HG02798 (cell line): ENCODE measurements around the gene PINLYP.
"Not testable (repeated sequence)": the region's sequence is repeated elsewhere in the genome, so short reads cannot be mapped to it uniquely, and the experiment has no call there.

Experiments
- ATAC-seq: cut with Tn5 transposase; IDR thresholded peaks from one replicate; pipeline ENCODE4 v1.9.1; 2021; ENCODE audit warnings: mild to moderate bottlenecking; ENCODE audit not compliant: unreplicated experiment, poor library complexity

PINLYP gene

GRCh38 chr19:43575955-43576878 is 616 bp downstream of the PINLYP start:
- no peak for ATAC-seq

GRCh38 chr19:43578787-43579186 is 3.2 kb downstream of the PINLYP start:
- no peak for ATAC-seq

GRCh38 chr19:43581467-43581866 is 5.9 kb downstream of the PINLYP start:
- no peak for ATAC-seq

GRCh38 chr19:43582495-43582894 is 6.9 kb downstream of the PINLYP start:
- ATAC-seq = no peak

- ATAC-seq = no peak
Observed at GRCh38 chr19:43584484-43584883, 8.9 kb downstream of the PINLYP start.

GRCh38 chr19:43586346-43586745 is 10.7 kb downstream of the PINLYP start:
- ATAC-seq = no peak

- not testable (repeated sequence) for ATAC-seq
Observed at GRCh38 chr19:43587029-43587428, 11.4 kb downstream of the PINLYP start.

GRCh38 chr19:43589277-43589676 is 13.7 kb downstream of the PINLYP start:
- ATAC-seq = no peak

- no peak for ATAC-seq
Observed at GRCh38 chr19:43589678-43590077, 14.1 kb downstream of the PINLYP start.

GRCh38 chr19:43591904-43592772 is 16.5 kb downstream of the PINLYP start:
- no peak for ATAC-seq

GRCh38 chr19:43592800-43593350 is 17.3 kb downstream of the PINLYP start:
- no peak for ATAC-seq

GRCh38 chr19:43594081-43594697 is 18.6 kb downstream of the PINLYP start:
- ATAC-seq = no peak

- ATAC-seq = no peak
Observed at GRCh38 chr19:43594710-43595604, 19.4 kb downstream of the PINLYP start.

- ATAC-seq = peak; percentile 3
Observed at GRCh38 chr19:43595605-43595998, 20.0 kb downstream of the PINLYP start.

GRCh38 chr19:43595999-43596841 is 20.6 kb downstream of the PINLYP start, which contains the start of the genes IRGQ and ZNF576:
Gene IRGQ (minus strand): TSS chr19:43596134. CDS start chr19:43595338, 796 bp downstream.
Gene ZNF576 (plus strand): TSS chr19:43596595. CDS start chr19:43597109, 514 bp downstream.
- ATAC-seq = peak; percentile 92

GRCh38 chr19:43596842-43597461 is 21.4 kb downstream of the PINLYP start:
- ATAC-seq = no peak

GRCh38 chr19:43597876-43598275 is 22.3 kb downstream of the PINLYP start:
- ATAC-seq = no peak
